GM18526 (cell line): Measurements from ENCODE around the gene GPR158.

Source experiments
- POLR2A ChIP-seq: IDR thresholded peaks from 3 replicates; pipeline ENCODE4 v1.6.1; 2011; ENCODE audit not compliant: insufficient read length; ENCODE audit errors: extremely low read depth

GPR158 gene

GRCh38 chr10:25245165-25245564 lies 70.4 kb downstream of the GPR158 start:
- no peak for TF ChIP-seq POLR2A

- TF ChIP-seq POLR2A = no peak
These were observed 82.8 kb downstream of the GPR158 start for GRCh38 chr10:25257646-25258045.

GRCh38 chr10:25261110-25261509 lies 86.3 kb downstream of the GPR158 start:
- TF ChIP-seq POLR2A = no peak

- no peak for TF ChIP-seq POLR2A
These were observed 86.8 kb downstream of the GPR158 start for GRCh38 chr10:25261558-25261957.

- TF ChIP-seq POLR2A = no peak
These were observed 89.1 kb downstream of the GPR158 start for GRCh38 chr10:25263931-25264330.

GRCh38 chr10:25278180-25278579 lies 103.4 kb downstream of the GPR158 start:
- TF ChIP-seq POLR2A = no peak

- no peak for TF ChIP-seq POLR2A
These were observed 105.3 kb downstream of the GPR158 start for GRCh38 chr10:25280076-25280475.

GRCh38 chr10:25280573-25280972 lies 105.8 kb downstream of the GPR158 start:
- TF ChIP-seq POLR2A = no peak

GRCh38 chr10:25285809-25286208 lies 111.0 kb downstream of the GPR158 start:
- TF ChIP-seq POLR2A = no peak

GRCh38 chr10:25288181-25288580 lies 113.4 kb downstream of the GPR158 start:
- TF ChIP-seq POLR2A = no peak

GRCh38 chr10:25294032-25294926 lies 119.5 kb downstream of the GPR158 start:
- no peak for TF ChIP-seq POLR2A

- TF ChIP-seq POLR2A = no peak
These were observed 121.5 kb downstream of the GPR158 start for GRCh38 chr10:25296324-25296723.

GRCh38 chr10:25297466-25297865 lies 122.7 kb downstream of the GPR158 start:
- TF ChIP-seq POLR2A = no peak

GRCh38 chr10:25300073-25300472 lies 125.3 kb downstream of the GPR158 start:
- no peak for TF ChIP-seq POLR2A

- TF ChIP-seq POLR2A = no peak
These were observed 129.8 kb downstream of the GPR158 start for GRCh38 chr10:25304606-25305005.

GRCh38 chr10:25306386-25306785 lies 131.6 kb downstream of the GPR158 start:
- TF ChIP-seq POLR2A = no peak

- no peak for TF ChIP-seq POLR2A
These were observed 133.5 kb downstream of the GPR158 start for GRCh38 chr10:25308278-25308677.
